PC-3 (cell line): ENCODE results near the gene SCARB1. TPM values are rescaled to one million over a fixed set of nuclear protein-coding genes. Genes with fewer than 3 reads are reported as not detected.

Experiments used
- ATAC-seq: fragments of 200-7000 bp; cut with Tn5 transposase; 2 replicates; pipeline ENCODE4 v1.9.1; 2020; ENCODE audit warnings: mild to moderate bottlenecking, moderate library complexity
- BruUV-seq: library from RNA; stranded (reverse); fragments of 400-500 nt; replicated peaks from 2 replicates; lab custom pipeline; 2021; lab: Mats Ljungman, UMichigan
- CTCF ChIA-PET: fragments of 300-600 bp; sonication (Branson Sonifier 250); formaldehyde crosslinking; loops from one replicate; lab custom pipeline; 2022; ENCODE audit warnings: antibody characterized with exemption; lab: Charles Lee
- POLR2A ChIA-PET: fragments of 300-600 bp; sonication (Branson Sonifier 250); formaldehyde crosslinking; loops from one replicate; lab custom pipeline; 2022; ENCODE audit warnings: antibody characterized with exemption; ENCODE audit not compliant: unreplicated experiment; lab: Charles Lee
- DNase-seq: peaks from one replicate; pipeline ENCODE4 v3.0.0-alpha.2; 2015
- H2AFZ ChIP-seq: fragments of 300-600 bp; sonication (generic); 2 replicates; pipeline ENCODE4 v1.6.0; 2016; ENCODE audit warnings: antibody characterized with exemption, low read length
- H3F3A ChIP-seq: fragments of 300-600 bp; sonication (generic); one replicate; pipeline ENCODE4 v1.6.0; 2017; ENCODE audit warnings: antibody characterized with exemption, low read length, control low read depth, mild to moderate bottlenecking; ENCODE audit not compliant: unreplicated experiment
- H3K27ac ChIP-seq: fragments of 300-600 bp; sonication (generic); 2 replicates; pipeline ENCODE4 v1.5.1; 2016; ENCODE audit warnings: mild to moderate bottlenecking, low read length
- H3K27me3 ChIP-seq: fragments of 300-600 bp; sonication (generic); 2 replicates; pipeline ENCODE4 v1.6.1; 2016; ENCODE audit warnings: low read length, mixed read lengths
- H3K36me3 ChIP-seq: fragments of 300-600 bp; sonication (generic); 2 replicates; pipeline ENCODE4 v1.6.1; 2016; ENCODE audit warnings: low read depth, mixed run types, low read length, mixed read lengths
- H3K4me1 ChIP-seq: fragments of 300-600 bp; sonication (generic); 2 replicates; pipeline ENCODE4 v1.5.1; 2016; ENCODE audit warnings: low read length; ENCODE audit not compliant: insufficient read depth
- H3K4me2 ChIP-seq: fragments of 300-600 bp; sonication (generic); 2 replicates; pipeline ENCODE4 v1.6.0; 2016; ENCODE audit warnings: low read length
- H3K4me3 ChIP-seq: fragments of 300-600 bp; sonication (generic); 2 replicates; pipeline ENCODE4 v1.5.1; 2016; ENCODE audit warnings: mild to moderate bottlenecking, low read length, mixed read lengths
- H3K79me2 ChIP-seq: fragments of 300-600 bp; sonication (generic); 2 replicates; pipeline ENCODE4 v1.6.1; 2017; ENCODE audit warnings: low read length, mixed read lengths
- H3K9ac ChIP-seq: fragments of 300-600 bp; sonication (generic); 2 replicates; pipeline ENCODE4 v1.6.0; 2016; ENCODE audit warnings: mild to moderate bottlenecking, low read length
- H3K9me2 ChIP-seq: fragments of 300-600 bp; sonication (generic); replicated peaks from 2 replicates; pipeline ENCODE4 v1.6.1; 2016; ENCODE audit warnings: mixed run types, low read length, mixed read lengths
- H3K9me3 ChIP-seq: fragments of 300-600 bp; sonication (generic); 2 replicates; pipeline ENCODE4 v1.6.1; 2016; ENCODE audit warnings: low read length, mixed read lengths
- H4K20me1 ChIP-seq: fragments of 300-600 bp; sonication (generic); 2 replicates; pipeline ENCODE4 v1.6.1; 2016; ENCODE audit warnings: low read length, mixed read lengths
- CTCF ChIP-seq: fragments of 300-600 bp; sonication (generic); conservative IDR thresholded peaks from 2 replicates; pipeline ENCODE4 v1.5.1; 2017; ENCODE audit warnings: antibody characterized with exemption, low read depth, mild to moderate bottlenecking, low read length
- EZH2 ChIP-seq: fragments of 300-600 bp; sonication (generic); IDR thresholded peaks from one replicate; pipeline ENCODE4 v1.6.1; 2017; ENCODE audit warnings: antibody characterized with exemption, mild to moderate bottlenecking, low read length; ENCODE audit not compliant: unreplicated experiment
- EZH2phosphoT487 ChIP-seq: fragments of 300-600 bp; sonication (generic); IDR thresholded peaks from 2 replicates; pipeline ENCODE4 v1.6.1; 2018; ENCODE audit warnings: mild to moderate bottlenecking, antibody characterized with exemption, low read length, borderline replicate concordance
- intact Hi-C: fragments of 100-400 bp; cut with micrococcal nuclease; formaldehyde crosslinking; loops from 2 replicates; pipeline ENCODE4 v1.9.0; 2023
- total RNA-seq: library from RNA; depleted of rRNA; stranded (reverse); fragments of >200 nt; gene quantifications from 2 replicates; pipeline ENCODE4 v1.2.3, GENCODE V29; 2014

Gene SCARB1
- total RNA-seq, 1 experiment from 2014 or later, result 79.1 TPM

GRCh38 chr12:124756166-124756565 lies 107.5 kb downstream of the SCARB1 start:
- ChIA-PET CTCF (no interaction called here), POLR2A (no interaction called here)
- Histone ChIP-seq H3K36me3 (no peaks in the 10 kb centered on the region), H3K27me3 (no peaks in the 10 kb centered on the region), H3K27ac (no peak overlapping the region), H3K4me1 (peaks cover 10% of the 10 kb centered on the region), H3F3A (no peaks in the 10 kb centered on the region), H3K79me2 (no peaks in the 10 kb centered on the region), H3K9me3 (no peaks in the 10 kb centered on the region), H4K20me1 (no peaks in the 10 kb centered on the region), H3K9ac (no peak overlapping the region), H3K9me2 (no peaks in the 10 kb centered on the region), H3K4me2 (no peak overlapping the region), H3K4me3 (no peak overlapping the region), H2AFZ (no peak overlapping the region)
- DNase-seq, result no peak
- TF ChIP-seq CTCF, result no peak
- TF ChIP-seq EZH2phosphoT487, result no peak
- no peak for TF ChIP-seq EZH2
- no TSS peak for BruUV-seq
- intact Hi-C loops, result no loop called here
- ATAC-seq, result no peak

GRCh38 chr12:124755801-124756148 lies 107.9 kb downstream of the SCARB1 start:
- ChIA-PET CTCF (no interaction called here), POLR2A (no interaction called here)
- TF ChIP-seq EZH2phosphoT487 (no peak), CTCF (no peak), EZH2 (no peak)
- H3K36me3 ChIP-seq, result no peaks in the 10 kb centered on the region
- intact Hi-C loops, result no loop called here
- no peak overlapping the region for H2AFZ ChIP-seq
- no peaks in the 10 kb centered on the region for H3K9me2 ChIP-seq
- H3K27ac ChIP-seq, result no peak overlapping the region
- no peak for DNase-seq
- no peaks in the 10 kb centered on the region for H3K27me3 ChIP-seq
- H3K79me2 ChIP-seq, result no peaks in the 10 kb centered on the region
- peaks cover 10% of the 10 kb centered on the region for H3K4me1 ChIP-seq
- no peaks in the 10 kb centered on the region for H3F3A ChIP-seq
- H3K9ac ChIP-seq, result no peak overlapping the region
- no TSS peak for BruUV-seq
- no peaks in the 10 kb centered on the region for H3K9me3 ChIP-seq
- no peaks in the 10 kb centered on the region for H4K20me1 ChIP-seq
- no peak overlapping the region for H3K4me3 ChIP-seq
- no peak overlapping the region for H3K4me2 ChIP-seq
- no peak for ATAC-seq

GRCh38 chr12:124754949-124755800 lies 108.5 kb downstream of the SCARB1 start:
- Histone ChIP-seq H2AFZ (no peak overlapping the region), H3K4me3 (no peak overlapping the region), H3K4me1 (peaks cover 10% of the 10 kb centered on the region), H3K27me3 (no peaks in the 10 kb centered on the region), H3K9me2 (no peaks in the 10 kb centered on the region), H3K36me3 (no peaks in the 10 kb centered on the region), H3K79me2 (no peaks in the 10 kb centered on the region), H3K9me3 (no peaks in the 10 kb centered on the region), H3K9ac (no peak overlapping the region), H3K4me2 (no peak overlapping the region), H3K27ac (no peak overlapping the region), H3F3A (no peaks in the 10 kb centered on the region), H4K20me1 (no peaks in the 10 kb centered on the region)
- intact Hi-C loops, result no loop called here
- POLR2A ChIA-PET, result no interaction called here
- TF ChIP-seq EZH2phosphoT487 (no peak), CTCF (no peak), EZH2 (no peak)
- no TSS peak for BruUV-seq
- CTCF ChIA-PET, result no interaction called here
- DNase-seq (no peak), ATAC-seq (no peak)
